Testis (tissue), 3 donors: ENCODE data around the gene ZMYND10. TPM values are rescaled to one million over a fixed set of nuclear protein-coding genes. Genes with fewer than 3 reads are reported as not detected.

ENCODE experiments used
- DNase-seq: peaks from one replicate; pipeline ENCODE4 v3.0.0-alpha.2; 2019
- H3K27ac ChIP-seq, 2 donors: fragments of 200-600 bp; sonication (generic); one replicate each; pipeline ENCODE4 v1.5.1; 2019
- H3K27me3 ChIP-seq: fragments of 200-600 bp; sonication (generic); one replicate; pipeline ENCODE4 v1.5.1; 2019
- H3K36me3 ChIP-seq: fragments of 200-600 bp; sonication (generic); one replicate; pipeline ENCODE4 v1.5.1; 2017; ENCODE audit warnings: low read depth; ENCODE audit errors: missing control alignments
- H3K4me1 ChIP-seq: fragments of 200-600 bp; sonication (generic); one replicate; pipeline ENCODE4 v1.5.1; 2019
- H3K4me3 ChIP-seq, 2 donors: fragments of 200-600 bp; sonication (generic); one replicate each; pipeline ENCODE4 v1.5.1; 2017 to 2019
- H3K9me3 ChIP-seq: fragments of 200-600 bp; sonication (generic); one replicate; pipeline ENCODE4 v1.5.1; 2017
- CTCF ChIP-seq, 3 experiments: fragments of 450-650 bp in 2 of 3; fragments of 200-600 bp in 1 of 3; sonication (generic) in 1 of 3; IDR thresholded peaks; one replicate each; pipeline ENCODE4 v1.5.1; 2016 to 2019; ENCODE audit warnings: antibody characterized with exemption in 3 of 3, mild to moderate bottlenecking in 2 of 3, moderate library complexity in 1 of 3
- POLR2A ChIP-seq: fragments of 450-650 bp; IDR thresholded peaks from one replicate; pipeline ENCODE4 v1.6.1; 2017; ENCODE audit warnings: antibody characterized with exemption, mild to moderate bottlenecking, moderate library complexity
- WGBS, 2 donors: methylation state at CpG; one replicate each; pipeline ENCODE4 v1.1.5; 2018; 5-methylcytosine and 5-hydroxymethylcytosine counted together
- intact Hi-C: fragments of 100-400 bp; cut with DNase I; formaldehyde crosslinking; loops from one replicate; pipeline ENCODE4 v1.15.1; 2023; ENCODE audit warnings: low total_unique reads
- polyA plus RNA-seq: library from polyadenylated mRNA; stranded (reverse); fragments of 350-450 nt; fragmentation: Illumina TruSeq; extraction: RNeasy Lipid Tissue Mini Kit (QIAGEN cat#74804); gene quantifications from one replicate; pipeline ENCODE4 v1.2.3, GENCODE V29; 2014; ENCODE audit warnings: low read depth, low replicate concordance; ENCODE audit not compliant: insufficient read depth
- total RNA-seq, 2 donors: library from RNA; depleted of rRNA; stranded (reverse); fragments of >200 nt; gene quantifications; one replicate each; pipeline ENCODE4 v1.2.3, GENCODE V29; 2016

ZMYND10 gene
- total and polyA plus RNA-seq, 3 donors from 2014 or later, result 241 to 763 (median 335) TPM

GRCh38 chr3:50296721-50297383, 48.7 kb downstream of the ZMYND10 start:
- intact Hi-C loops, result no loop called here

GRCh38 chr3:50295553-50296431, 49.7 kb downstream of the ZMYND10 start:
- WGBS, 2 donors, result 82 to 91% methylated on average over 8 of the region's 8 CpGs
- Histone ChIP-seq H3K36me3 (no peaks in the 10 kb centered on the region), H3K27ac (no peak overlapping the region), H3K9me3 (no peaks in the 10 kb centered on the region), H3K27me3 (no peaks in the 10 kb centered on the region), H3K4me1 (peaks cover 31% of the 10 kb centered on the region), H3K4me3 (no peak overlapping the region)
- intact Hi-C loops, result no loop called here
- TF ChIP-seq POLR2A (no peak), CTCF (IDR thresholded peaks at IDR 0.05) (no peak)
- DNase-seq, result no peak

More at GRCh38 chr3:50296721-50297383, 48.7 kb downstream of the ZMYND10 start:
- Histone ChIP-seq H3K4me3 (no peak overlapping the region), H3K36me3 (no peaks in the 10 kb centered on the region), H3K27ac (no peak overlapping the region), H3K9me3 (no peaks in the 10 kb centered on the region), H3K4me1 (peaks cover 21% of the 10 kb centered on the region), H3K27me3 (no peaks in the 10 kb centered on the region)
- DNase-seq, result no peak
- 94 to 96% methylated on average over 9 to 18 of the region's 18 CpGs for WGBS, 2 donors
- TF ChIP-seq CTCF (IDR thresholded peaks at IDR 0.05), result no peak
- TF ChIP-seq POLR2A, result no peak

DNA sequence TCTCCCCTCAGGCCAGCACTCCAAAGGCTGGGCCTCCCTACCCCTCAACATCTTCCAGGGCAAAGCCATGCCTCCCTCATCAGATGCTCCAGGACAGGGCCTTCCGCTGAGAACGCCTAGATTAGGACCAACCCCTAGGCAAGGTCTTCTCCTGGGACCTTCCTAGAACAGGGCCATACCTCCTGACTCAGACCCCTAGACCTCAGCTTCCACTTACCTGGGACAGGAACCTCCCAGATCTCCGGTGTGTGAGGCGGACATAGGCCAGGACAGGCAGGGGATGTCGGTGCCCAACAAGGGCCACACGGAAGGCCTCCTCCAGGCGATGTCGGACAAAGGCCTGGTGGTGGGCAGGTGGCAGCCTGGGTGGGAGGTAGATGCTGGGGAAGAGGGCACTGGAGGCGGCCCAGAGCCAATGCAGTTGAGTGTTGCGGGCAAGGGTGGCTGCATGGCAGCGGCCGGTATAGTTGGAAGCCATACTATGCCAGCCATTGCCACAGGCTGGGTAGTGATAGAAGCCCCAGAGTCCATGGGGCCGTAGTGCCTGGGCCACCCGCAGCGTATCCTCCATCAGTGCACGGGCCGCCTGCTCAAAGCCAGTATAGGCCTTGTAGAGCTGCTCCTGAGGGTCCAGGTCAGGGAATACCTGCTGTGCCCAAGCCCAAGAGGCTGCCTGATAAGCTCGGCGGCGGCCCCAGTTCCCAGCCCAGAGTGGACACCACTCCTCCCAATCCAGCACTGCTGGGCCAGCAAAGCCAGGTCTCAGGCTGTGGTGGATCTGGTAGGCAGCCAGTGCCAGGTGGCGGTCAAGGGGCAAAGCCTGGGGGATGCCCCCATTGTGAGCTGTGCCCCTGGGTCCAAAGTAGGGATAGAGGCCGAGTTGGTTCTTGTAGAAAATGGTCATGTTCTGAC, 50.8 kb downstream of the ZMYND10 start:
- intact Hi-C loops, result no loop called here
- DNase-seq, result no peak
- no peak overlapping the region for H3K27ac ChIP-seq
- H3K9me3 ChIP-seq, result no peaks in the 10 kb centered on the region
- no peak overlapping the region for H3K4me3 ChIP-seq
- peaks cover 29% of the 10 kb centered on the region for H3K4me1 ChIP-seq
- TF ChIP-seq CTCF (IDR thresholded peaks at IDR 0.05) (no peak), POLR2A (no peak)
- H3K36me3 ChIP-seq, result no peaks in the 10 kb centered on the region
- H3K27me3 ChIP-seq, result no peaks in the 10 kb centered on the region
- WGBS, 2 donors, result 92 to 93% methylated on average over 16 to 22 of the region's 22 CpGs

DNA sequence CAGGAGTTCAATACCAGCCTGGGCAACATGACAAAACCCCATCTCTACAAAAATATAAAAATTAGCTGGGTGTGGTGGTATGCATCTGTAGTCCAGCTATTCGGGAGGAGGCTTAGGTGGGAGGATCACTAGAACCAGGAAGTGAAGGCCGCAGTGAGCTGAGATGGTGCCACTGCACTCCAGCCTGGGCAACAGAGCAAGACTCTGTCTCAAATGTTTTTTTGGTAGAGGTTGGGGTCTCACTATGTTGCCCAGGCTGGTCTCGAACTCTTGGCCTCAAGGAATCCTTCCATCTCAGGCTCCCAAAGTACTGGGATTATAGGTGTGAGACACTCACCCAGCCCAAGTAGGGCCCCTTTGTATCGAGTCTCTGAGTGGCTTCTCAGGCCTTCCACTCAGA, 51.4 kb downstream of the ZMYND10 start:
- TF ChIP-seq POLR2A, result no peak
- TF ChIP-seq CTCF (IDR thresholded peaks at IDR 0.05), result no peak
- Histone ChIP-seq H3K36me3 (no peaks in the 10 kb centered on the region), H3K27ac (no peak overlapping the region), H3K4me1 (peaks cover 29% of the 10 kb centered on the region), H3K4me3 (no peak overlapping the region), H3K27me3 (no peaks in the 10 kb centered on the region), H3K9me3 (no peaks in the 10 kb centered on the region)
- DNase-seq, result no peak
- WGBS, 2 donors, result 88 to 90% methylated on average over 4 of the region's 4 CpGs
- intact Hi-C loops, result no loop called here
